Breast epithelium (tissue), 3 donors: ENCODE data around the gene B3GAT3.

Source experiments
- CTCF ChIP-seq, 3 donors: fragments of 450-650 bp; IDR thresholded peaks; one replicate each; pipeline ENCODE4 v1.5.1; 2016 to 2017; ENCODE audit warnings: antibody characterized with exemption in 3 of 3, mild to moderate bottlenecking in 3 of 3, moderate library complexity in 3 of 3
- POLR2A ChIP-seq: fragments of 450-650 bp; IDR thresholded peaks from one replicate; pipeline ENCODE4 v1.6.1; 2016; ENCODE audit warnings: antibody characterized with exemption, mild to moderate bottlenecking, moderate library complexity
- POLR2AphosphoS5 ChIP-seq, 3 donors: sonication (generic); formaldehyde crosslinking; IDR thresholded peaks; one replicate each; pipeline ENCODE4 v1.6.1; 2017; ENCODE audit warnings: antibody characterized with exemption in 3 of 3

GRCh38 chr11:62573592-62574362, 48.0 kb downstream of the B3GAT3 start, which contains the start of gene EEF1G:
- TF ChIP-seq CTCF (IDR thresholded peaks at IDR 0.05), result no peak
- TF ChIP-seq POLR2A, result peak; percentile 85
- TF ChIP-seq POLR2AphosphoS5 (IDR thresholded peaks at IDR 0.05), result peak; percentile 54 to 76 (median 69)
